GM12801 (cell line): ENCODE results near the gene RAI14.

Experiments used
- CTCF ChIP-seq: IDR thresholded peaks from one replicate; pipeline ENCODE4 v1.5.1; 2011; ENCODE audit warnings: control low read depth; ENCODE audit not compliant: insufficient read length; ENCODE audit errors: extremely low read depth

Gene RAI14

DNA sequence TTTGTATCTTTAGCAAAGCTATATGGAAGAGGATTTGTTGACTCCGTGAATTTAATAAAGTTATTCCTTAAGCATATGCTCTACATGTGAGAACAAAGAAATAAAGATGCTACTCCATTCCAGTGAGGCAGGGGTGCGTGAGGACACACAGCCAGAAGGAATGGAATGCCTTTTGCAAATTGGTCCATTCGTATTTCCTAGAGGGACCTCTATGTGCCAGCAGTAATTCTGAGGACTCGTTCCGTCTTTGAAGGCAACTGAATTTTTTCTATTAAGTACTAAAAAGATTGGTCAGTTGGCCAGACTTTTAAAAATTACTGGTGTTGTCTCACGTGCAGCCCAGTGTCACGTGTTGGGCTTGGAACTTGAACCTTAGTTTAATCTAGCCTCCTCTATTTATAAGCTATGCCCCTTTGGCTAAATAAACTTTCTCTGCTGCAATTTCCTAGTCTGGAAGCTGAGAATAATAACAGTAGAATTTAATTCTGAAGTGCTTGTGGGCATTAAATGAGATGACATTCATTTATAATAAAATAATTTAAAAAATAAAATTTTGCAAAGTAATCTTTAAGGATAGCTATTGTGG, 13.9 kb downstream of the RAI14 start:
- TF ChIP-seq CTCF: no peak

DNA sequence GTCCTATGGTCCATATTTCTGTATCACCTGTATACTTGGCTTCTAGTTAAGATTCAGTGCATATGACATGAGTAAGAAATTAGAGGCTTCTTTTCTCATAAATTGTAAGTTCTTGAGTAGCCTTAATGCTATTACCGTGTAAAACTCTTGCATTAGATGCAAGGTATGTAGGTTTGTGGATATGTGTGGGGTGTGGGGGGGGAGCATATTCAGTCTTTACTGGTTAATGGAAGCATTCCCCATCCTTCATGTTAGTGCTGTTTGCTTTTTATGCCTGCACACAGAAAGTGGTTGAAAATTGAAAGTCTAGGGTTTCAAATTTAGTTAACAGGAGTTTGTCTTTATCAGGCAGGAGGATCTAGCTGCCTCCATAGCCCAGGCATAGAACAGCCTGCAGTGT, 16.1 kb downstream of the RAI14 start:
- no peak for TF ChIP-seq CTCF

DNA sequence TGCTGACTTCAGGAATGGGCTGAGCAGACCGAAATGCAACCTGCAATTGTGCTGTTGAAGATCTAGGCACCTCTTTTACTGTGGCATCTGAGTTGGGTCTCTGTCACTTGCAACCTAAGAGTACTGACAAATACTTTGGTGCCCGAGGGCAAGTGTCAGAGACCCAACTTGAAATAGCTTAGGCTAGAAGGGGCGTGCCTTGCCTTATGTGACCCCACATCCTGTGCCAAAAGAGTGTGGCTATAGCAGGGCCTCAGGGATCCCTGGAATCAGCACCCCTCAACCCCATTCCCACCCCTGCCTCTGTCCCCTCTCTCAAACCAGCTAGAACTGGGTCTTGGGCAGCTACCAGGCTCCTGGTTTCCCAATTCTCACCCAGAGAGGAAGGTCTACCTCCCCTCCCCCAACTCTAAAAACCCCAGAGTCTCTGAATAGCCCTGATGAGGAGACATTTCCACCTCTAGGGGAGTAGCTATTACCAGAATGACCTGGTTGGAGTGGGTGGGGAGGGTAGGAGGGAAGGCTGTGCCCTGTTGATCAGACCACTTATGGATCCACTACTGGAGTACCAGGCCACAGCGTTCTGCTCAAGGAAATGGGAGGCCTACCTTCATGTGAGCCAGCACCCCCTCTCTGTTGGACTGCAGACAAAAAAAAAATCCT, 17.5 kb downstream of the RAI14 start:
- no peak for TF ChIP-seq CTCF

GRCh38 chr5:34674187-34674586, 18.1 kb downstream of the RAI14 start:
- no peak for TF ChIP-seq CTCF

GRCh38 chr5:34675857-34676256, 19.7 kb downstream of the RAI14 start:
- TF ChIP-seq CTCF: no peak

- TF ChIP-seq CTCF: no peak
Observed at GRCh38 chr5:34676416-34676815, 20.3 kb downstream of the RAI14 start.

GRCh38 chr5:34677428-34677827, 21.3 kb downstream of the RAI14 start:
- no peak for TF ChIP-seq CTCF
